GM19455 (cell line): Measurements from ENCODE around the gene SMCHD1.
A peak's percentile ranks its signal among the peaks of the same experiment; 100 is the strongest.

Experiments used
- ATAC-seq: cut with Tn5 transposase; IDR thresholded peaks from one replicate; pipeline ENCODE4 v1.9.1; 2021; ENCODE audit not compliant: unreplicated experiment

Gene SMCHD1

DNA sequence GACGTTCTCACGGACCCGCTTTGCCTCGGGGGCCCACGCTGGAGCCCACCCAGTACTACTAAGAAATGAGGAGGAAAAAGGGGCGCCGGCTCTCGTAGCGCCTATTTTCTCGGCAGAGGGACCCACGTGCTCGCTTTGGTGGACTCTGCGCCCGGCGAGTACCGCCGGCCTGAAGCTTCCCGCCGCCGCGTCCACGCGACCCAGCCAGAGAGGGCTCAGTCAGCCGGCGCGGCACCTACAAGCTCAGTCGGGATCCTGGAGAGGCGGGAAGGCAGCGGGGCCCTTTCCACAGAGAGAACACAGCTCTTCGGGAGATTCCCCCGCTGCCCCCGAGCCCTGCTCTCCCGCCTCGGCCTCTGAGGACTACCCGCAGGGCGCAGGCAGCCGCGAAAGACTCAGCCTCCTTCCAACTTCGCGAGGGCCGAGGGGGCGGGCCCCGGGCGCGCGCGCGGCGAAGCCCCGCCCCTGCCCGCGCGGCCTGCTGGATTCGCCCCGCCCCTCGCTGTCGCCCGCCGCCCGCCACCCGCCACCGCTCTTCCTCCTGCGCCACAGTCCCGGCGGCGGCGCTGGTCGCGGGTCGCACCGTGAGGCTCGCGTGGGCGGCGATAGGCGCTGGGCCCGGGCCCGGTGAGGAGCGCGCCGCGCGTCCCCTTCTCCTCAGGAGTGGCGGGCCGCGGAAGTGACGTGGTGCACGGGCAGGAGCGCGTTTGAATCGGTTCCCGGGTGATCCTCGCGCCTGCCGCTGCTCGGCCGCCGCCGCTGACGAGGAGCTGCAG is at the start of gene SMCHD1:
Gene SMCHD1 (plus strand): TSS at position 549 of the 776 bp plus-strand sequence. CDS start 350 bp downstream, outside the sequence.
- peak; percentile 68 for ATAC-seq

GRCh38 chr18:2606335-2606734 is 49.2 kb upstream of the SMCHD1 start:
- no peak for ATAC-seq

- ATAC-seq: no peak
Measured at GRCh38 chr18:2609604-2610003, 45.9 kb upstream of the SMCHD1 start.

DNA sequence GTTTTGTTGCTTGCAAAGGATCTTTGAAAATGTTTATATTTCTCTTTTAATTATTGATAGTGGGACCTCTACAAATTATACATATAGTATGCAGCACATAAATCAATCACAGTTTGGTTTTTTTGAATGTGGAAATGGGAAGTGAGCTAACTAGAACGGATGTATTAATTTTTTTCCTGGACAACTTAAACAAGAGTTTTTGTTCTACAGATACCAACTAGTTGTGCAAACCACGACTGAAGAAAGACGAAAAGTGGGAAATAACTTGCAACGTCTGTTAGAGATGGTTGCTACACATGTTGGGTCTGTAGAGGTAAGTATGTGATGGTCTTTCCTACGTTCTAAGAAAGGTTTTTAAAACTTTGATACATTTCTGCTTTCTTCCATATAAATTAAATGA is 45.0 kb upstream of the SMCHD1 start:
- no peak for ATAC-seq

- ATAC-seq: no peak
Measured at GRCh38 chr18:2612996-2613395, 42.5 kb upstream of the SMCHD1 start.

GRCh38 chr18:2617401-2617998 is 38.0 kb upstream of the SMCHD1 start:
- no peak for ATAC-seq

DNA sequence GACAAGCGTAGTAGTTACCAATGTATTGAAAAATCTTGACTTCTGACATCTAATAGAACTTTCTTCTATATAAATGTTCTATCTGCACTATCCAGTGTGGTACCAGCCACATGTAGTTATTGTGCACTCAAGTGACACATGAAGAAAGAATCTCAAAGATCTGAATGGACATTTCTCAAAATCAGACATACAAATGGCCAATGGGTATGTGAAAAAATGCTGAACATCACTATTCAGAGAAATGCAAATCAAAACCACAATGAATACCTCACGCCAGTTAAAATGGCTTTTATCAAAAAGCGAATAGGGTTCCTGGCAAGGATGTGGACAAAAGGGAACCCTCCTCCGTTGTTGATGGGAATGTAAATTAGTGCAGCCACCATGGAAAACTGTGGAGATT is 37.5 kb upstream of the SMCHD1 start:
- no peak for ATAC-seq

- no peak for ATAC-seq
Measured at GRCh38 chr18:2625217-2625616, 30.3 kb upstream of the SMCHD1 start.

GRCh38 chr18:2627821-2628276 is 27.7 kb upstream of the SMCHD1 start:
- no peak for ATAC-seq

- no peak for ATAC-seq
Measured at GRCh38 chr18:2629003-2629402, 26.5 kb upstream of the SMCHD1 start.

- ATAC-seq: no peak
Measured at GRCh38 chr18:2635586-2635985, 19.9 kb upstream of the SMCHD1 start.

- ATAC-seq: no peak
Measured at GRCh38 chr18:2636126-2636631, 19.3 kb upstream of the SMCHD1 start.

- ATAC-seq: peak; percentile 73
Measured at GRCh38 chr18:2641638-2642037, 13.9 kb upstream of the SMCHD1 start.

- no peak for ATAC-seq
Measured at GRCh38 chr18:2642771-2643170, 12.8 kb upstream of the SMCHD1 start.

- ATAC-seq: no peak
Measured at GRCh38 chr18:2644535-2644934, 11.0 kb upstream of the SMCHD1 start.

DNA sequence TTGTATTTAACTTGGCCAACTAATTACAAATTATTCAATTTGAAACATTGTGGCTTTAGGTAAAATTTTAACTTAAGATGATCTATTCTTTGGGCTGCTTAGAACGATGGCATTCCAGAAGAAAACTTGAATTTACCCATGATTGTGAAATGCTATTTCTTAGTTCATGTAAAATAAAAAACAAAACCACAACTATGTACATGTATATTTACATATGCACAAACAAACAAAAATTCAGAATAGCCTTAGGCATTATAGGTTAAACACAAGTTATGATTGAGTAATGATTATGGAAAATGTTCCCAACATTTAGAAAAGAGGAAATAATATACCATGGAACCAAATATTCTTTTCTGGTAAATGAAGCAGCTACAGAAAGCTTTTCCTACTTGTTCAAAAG is 3.5 kb upstream of the SMCHD1 start:
- ATAC-seq: no peak

DNA sequence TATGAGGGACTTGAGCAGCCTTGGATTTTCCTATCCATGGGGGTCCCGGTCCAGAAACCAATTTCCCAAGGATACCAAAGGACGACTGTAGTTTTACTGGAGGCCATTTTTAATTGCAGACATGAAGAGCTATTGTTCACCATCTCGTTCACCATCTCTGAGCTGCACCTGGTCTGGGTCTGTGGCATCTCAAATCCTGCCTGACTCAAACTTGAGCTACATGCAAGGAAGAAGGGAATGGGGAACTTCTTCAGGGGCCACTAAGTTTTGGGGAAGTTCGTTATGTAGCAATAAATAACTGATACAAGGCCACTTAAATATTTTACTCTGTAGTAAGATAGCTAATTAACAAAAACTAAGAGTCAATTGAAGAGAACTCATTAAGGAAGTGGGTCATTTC is 2.1 kb upstream of the SMCHD1 start:
- ATAC-seq: no peak

DNA sequence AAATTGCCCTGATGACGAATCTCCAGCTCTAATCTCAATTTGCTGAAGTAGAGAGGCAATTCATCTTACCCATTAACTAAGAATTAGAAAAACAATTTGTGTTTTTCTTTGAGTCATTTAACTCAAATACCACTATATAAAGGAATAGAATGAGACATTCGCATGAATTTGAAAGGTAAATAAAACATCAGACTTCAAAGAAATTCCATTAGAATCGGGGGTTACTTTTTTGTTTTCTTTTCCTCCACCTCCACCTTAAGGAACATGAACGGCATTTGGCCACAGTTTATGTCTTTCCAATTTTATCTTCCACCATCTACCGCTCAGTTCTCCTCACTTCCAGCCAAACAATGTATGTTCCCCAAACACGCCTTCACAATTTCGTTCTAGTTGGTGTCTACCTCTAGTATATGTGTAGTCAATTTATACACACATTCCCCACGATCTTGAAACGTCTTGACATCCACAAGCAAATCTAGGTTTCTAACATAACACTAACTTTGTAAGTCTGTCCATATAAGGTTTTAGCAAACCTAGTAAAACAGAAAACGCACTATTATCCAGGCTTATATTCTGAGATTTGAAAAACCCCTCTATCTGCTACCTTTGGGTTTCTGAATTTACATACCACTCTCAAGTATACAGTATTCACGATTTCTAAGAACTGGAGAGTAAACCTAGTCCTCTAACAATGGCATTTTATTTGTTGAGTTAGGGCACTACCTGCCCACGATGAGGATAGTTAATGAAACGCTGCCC is 1.2 kb upstream of the SMCHD1 start:
- no peak for ATAC-seq

GRCh38 chr18:2654928-2655177 is 673 bp upstream of the SMCHD1 start:
- ATAC-seq: peak; percentile 42

GRCh38 chr18:2655954-2656236 is 369 bp downstream of the SMCHD1 start:
- peak; percentile 16 for ATAC-seq

DNA sequence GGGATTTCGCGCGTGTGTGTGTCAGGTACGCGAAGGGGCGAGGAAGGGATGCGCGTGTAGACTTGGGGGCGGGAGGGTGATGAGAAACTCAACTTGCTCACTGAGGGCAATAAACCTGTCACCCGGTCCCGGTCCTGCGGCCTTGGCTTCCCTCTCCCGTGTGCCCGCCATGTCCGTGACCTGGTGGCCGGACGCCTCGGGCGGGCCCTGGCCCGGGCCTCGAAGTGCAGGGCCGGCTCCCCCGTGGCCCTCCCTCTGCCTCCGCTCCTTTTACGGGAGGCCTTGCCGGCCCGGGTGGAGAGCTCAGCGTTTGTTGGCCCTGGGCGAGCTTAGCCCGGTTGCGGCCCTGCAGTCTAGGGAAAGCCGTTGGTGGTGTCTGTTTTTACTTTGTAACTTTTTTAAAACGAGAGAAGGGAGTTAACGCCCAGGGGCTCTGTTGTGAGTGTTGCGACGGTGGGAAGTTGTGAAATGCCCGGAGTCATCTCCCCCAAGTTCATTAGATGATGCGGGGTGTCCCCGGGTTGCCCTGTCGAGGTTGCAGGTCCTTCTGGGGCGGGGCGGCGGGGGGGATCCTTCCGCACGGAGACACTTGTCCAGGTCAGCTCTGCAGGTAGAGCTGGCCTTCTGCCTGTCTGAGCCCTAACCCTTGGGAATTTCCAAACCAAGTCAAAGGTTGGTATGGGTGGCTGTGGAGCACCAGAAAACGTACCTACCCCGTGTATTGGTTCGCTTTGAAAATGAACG is 883 bp downstream of the SMCHD1 start:
- peak; percentile 19 for ATAC-seq
